ENCODE data around the gene PEX1.
A peak's percentile ranks its signal among the peaks of the same experiment; 100 is the strongest.
"Not testable (repeated sequence)": the region's sequence is repeated elsewhere in the genome, so short reads cannot be mapped to it uniquely, and the experiment has no call there.

The PEX1 gene

DNA sequence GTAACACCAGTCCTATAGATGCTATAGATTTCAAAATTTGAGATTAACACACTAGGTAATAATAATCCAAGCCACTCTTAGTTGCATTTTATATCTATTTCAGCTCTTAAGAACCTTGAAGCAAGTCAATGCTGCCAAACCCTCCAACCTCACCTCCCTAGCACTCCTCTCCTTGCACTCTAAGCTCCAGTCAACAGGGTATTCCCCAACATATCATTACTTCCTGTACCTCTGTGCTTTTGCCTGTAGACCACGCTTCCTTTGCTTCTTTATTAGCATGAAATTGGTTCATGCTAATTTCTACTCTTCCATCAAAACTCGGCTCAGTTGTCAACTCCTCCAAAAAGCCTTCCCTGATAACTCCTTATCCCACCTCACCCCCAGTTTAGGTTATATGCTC is 24.6 kb downstream of the PEX1 start:
- DNase-seq = no peak

GRCh38 chr7:92498557-92498956 is 29.8 kb downstream of the PEX1 start:
- DNase-seq = no peak

- DNase-seq = no peak
Observed at GRCh38 chr7:92496876-92497275, 31.4 kb downstream of the PEX1 start.

GRCh38 chr7:92489634-92490033 is 38.7 kb downstream of the PEX1 start:
- DNase-seq = no peak

- no peak for DNase-seq
Observed at GRCh38 chr7:92487804-92488203, 40.5 kb downstream of the PEX1 start.

DNA sequence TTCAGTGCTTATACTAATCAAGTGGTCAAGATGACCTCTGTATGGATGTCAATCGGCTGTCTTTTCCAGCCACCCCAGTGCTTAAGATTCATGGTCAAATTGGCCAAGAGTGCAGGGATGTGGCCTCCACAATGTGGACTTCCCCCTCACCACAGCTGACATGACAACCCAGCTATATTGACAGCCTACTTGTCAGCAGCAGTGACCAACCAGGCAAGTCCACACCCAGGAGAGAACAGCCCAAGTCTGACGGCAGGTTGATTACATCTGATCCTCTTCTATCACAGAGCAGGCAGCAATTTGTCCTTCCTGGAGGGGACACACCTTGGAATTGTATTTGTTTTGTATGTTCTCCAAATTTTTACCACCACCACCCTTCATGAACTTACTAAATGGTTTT is 42.3 kb downstream of the PEX1 start:
- DNase-seq = no peak

DNA sequence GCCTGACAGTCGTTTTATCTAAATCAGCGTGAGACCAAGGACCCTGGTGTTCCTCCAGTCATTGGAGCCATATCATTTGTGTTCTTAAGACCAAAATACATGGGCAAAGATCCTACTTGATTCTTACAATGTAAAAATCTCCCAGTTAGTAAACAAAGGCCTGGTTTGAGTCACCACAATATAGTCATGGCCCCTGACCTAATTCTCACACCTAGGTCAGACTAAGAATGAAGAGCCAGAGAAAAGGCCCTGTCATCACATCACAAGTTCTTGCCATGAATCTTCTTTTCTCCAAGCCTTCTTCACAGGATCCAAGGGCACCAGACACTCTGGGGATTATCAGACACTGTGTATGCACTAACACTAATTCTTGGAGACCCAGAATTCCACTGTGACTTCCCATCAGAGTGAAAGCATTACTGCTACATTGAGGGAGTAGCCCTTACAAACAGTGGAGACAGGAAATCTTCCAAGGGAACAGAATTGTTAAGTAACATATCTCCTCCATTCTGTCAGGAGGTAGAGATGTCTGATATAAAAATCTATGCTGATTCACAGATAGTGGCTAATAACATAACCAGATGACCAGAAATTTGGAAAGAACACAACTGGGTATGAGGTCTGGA is 42.9 kb downstream of the PEX1 start:
- no peak for DNase-seq

DNA sequence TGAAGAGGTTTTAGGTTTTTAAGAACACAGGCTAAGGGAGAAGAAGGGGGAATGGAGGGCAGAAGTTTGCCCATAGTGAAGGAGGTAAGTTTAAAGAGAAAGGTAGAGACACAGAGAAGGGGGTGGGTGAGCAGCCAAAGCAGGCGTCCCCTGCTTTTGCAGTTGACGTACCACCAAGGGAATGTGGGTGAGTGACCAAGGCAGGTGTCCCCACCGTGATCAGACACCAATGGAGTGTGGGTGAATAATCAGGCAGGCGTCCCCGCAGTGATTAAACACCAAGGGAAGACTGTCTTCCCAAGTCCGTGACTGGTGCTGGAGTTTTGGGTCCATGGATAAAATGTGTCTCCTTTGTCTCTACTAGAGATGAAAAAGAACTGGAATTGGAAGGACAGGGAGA is 44.1 kb downstream of the PEX1 start:
- DNase-seq = not testable (repeated sequence)

- not testable (repeated sequence) for DNase-seq
Observed at GRCh38 chr7:92483624-92484023, 44.7 kb downstream of the PEX1 start.

GRCh38 chr7:92479146-92479545 is 49.2 kb downstream of the PEX1 start:
- not testable (repeated sequence) for DNase-seq

- DNase-seq = no peak
Observed at GRCh38 chr7:92478711-92479110, 49.6 kb downstream of the PEX1 start.

DNA sequence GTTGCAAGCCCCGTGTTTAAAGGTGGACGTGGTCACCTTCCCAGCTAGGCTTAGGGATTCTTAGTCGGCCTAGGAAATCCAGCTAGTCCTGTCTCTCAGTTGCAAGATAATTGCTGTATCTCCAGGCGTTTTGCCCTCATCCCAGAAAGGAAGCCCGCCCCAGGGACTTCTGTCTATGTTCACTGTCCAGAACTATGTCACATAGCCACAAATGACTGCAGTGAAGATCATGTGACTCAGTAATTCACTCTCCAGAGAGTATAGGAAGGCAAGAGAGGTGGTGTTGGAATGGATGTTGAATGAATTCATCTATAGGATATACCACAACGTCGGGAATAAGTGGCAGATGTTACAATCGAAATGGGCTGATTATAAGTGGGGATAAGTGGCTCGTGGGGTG is 50.2 kb downstream of the PEX1 start:
- DNase-seq = no peak

- DNase-seq = not testable (repeated sequence)
Observed at GRCh38 chr7:92477681-92478080, 50.6 kb downstream of the PEX1 start, which contains the start of gene ERVW-1. Gene ERVW-1 (minus strand): TSS chr7:92477946. CDS start chr7:92470381, 7,565 bp downstream.

GRCh38 chr7:92475851-92476590 is 52.3 kb downstream of the PEX1 start:
- not testable (repeated sequence) for DNase-seq

- DNase-seq = not testable (repeated sequence)
Observed at GRCh38 chr7:92475261-92475770, 53.0 kb downstream of the PEX1 start.

DNA sequence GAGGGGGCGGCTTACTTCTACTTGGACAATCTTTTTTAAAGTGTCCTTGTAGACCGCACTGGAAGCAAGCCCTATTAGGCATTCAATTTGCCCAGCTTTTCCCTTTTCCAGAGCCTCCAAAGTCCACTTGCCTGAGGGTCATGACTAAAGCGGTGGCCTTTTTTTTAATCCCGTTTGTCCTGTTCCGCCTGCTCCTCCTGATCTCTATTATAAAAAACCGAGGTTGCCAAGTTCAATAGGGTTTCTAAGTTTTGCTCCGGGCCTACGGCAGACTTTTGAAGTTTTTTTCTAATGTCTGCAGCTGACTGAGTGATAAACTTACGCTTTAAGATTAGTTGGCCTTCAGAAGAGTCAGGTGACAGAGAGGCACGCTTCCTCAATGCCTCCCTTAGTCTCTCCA is 54.3 kb downstream of the PEX1 start:
- DNase-seq = not testable (repeated sequence)

DNA sequence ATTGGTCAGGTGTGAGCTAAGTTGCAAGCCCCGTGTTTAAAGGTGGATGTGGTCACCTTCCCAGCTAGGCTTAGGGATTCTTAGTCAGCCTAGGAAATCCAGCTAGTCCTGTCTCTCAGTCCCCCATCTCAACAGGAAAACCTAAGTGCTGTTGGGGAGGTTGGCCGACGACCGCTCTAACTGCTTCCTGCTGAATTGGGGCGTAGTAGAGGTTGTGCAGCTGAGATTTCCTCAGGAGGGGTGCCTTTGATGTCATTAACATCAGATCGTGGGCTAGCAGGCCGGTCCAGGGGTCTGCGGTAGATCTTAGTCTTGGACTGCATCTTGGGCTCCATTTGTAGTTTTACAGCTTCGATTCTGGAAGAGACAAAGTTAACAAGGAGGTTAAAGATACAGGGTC is 59.7 kb downstream of the PEX1 start:
- DNase-seq = not testable (repeated sequence)

DNA sequence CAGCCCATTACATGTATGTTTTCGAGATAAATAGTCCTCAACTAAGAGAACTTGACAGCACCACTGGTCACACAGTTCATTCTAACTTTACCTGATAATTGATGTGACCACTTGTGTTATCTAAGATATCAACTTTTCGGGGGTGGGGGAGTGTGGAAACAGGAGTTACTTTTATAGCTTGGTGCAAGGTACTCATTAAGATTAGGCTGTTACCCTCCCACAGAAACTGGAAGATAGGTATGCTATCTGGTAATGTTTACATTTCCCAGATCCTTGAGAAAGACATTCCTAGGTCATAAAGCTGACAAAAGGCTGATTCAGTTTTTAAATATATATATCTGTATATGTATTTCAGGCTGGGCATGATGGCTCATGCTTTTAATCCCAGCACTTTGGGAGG is 61.6 kb downstream of the PEX1 start:
- DNase-seq = no peak

DNA sequence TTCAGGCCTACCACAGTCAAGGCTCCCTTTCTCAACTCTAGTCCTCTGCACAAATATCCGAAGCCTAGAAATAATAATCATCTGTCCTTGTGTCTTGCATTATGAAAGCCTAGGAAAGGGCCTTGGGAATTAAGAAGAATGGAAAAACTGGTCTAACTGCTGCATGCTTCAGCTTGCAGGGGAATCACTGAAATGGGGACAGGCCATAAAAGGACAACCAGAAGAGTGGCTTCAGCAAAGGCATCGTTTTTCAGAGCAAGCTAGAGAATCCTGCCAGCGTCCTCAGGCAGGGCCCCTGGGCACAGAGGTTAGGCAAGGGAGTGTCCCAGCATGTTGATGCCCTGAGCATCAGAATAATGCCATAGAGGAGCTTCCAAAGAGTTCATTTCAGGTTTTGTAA is 63.8 kb downstream of the PEX1 start:
- no peak for DNase-seq

- DNase-seq = no peak
Observed at GRCh38 chr7:92462560-92462959, 65.8 kb downstream of the PEX1 start.

DNA sequence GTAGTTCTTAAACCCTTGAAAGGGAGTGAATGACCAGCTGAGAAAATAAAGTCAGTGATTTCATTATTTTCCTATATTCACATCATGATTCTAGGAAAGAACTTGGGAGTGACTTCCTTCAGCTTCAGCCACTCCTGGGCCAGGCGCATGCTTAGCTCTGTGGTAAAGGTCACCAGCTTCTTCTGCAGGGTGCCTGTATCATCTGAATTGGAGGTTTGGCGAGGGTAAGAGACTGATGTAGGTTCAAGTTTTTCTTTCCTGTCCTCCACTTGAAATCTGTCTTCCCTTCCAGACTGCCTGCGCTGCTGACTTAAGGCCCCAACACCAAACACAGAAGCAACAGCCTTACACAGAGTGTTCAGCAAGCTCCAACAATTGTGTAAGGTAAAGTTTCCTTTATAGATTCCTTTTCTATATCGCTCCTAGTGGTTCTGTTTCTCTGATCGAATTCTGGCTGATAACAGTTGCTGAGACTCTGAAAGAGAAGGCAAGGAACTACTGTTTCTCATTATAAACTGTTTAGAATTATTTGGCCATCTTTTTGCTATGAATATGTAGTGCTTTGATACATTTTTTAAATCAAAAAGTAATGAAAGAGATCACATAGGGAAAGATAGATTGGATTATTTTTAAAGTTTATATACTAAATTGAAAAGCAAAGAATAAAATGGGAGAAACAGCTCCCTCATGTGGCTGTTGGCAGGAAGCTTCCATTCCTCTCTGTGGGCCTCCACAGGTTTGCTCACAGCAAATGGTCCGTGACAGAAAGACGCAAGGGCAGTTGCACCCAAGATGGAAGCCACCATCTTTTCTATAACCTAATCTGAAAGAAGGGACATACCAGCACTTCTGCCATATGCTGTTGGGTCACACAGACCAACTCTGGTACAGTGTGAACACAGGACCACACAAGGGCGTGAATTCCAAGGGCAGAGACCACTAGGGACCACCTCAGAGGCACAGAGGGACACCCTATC is 67.0 kb downstream of the PEX1 start:
- peak; percentile 49 for DNase-seq

DNA sequence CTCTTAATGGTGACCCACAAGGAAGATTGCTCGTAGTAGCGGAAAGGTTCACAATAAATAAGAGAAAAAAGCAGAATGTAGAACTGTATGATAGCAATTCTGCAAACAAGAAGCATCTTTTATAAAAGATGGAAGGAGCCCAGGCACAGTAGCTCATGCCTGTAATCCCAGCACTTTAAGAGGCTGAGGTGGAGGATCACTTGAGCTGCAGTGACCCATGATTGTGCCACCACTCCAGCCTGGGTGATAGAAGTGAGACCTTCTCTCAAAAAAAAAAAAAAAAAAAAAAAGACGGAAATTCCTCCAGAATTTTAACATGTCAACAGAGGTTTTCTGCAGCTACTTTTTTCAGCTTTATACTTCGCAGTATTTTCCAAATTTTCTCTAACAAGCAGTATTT is 67.8 kb downstream of the PEX1 start:
- DNase-seq = no peak

- no peak for DNase-seq
Observed at GRCh38 chr7:92460109-92460508, 68.2 kb downstream of the PEX1 start.
